ENCODE measurements around the gene CDK2AP2. TPM values are rescaled to one million over a fixed set of nuclear protein-coding genes. Genes with fewer than 3 reads are reported as not detected.
"Not testable (repeated sequence)": the region's sequence is repeated elsewhere in the genome, so short reads cannot be mapped to it uniquely, and the experiment has no call there.

CDK2AP2 gene
- total RNA-seq, 4 donors from 2014 or later = 60.4 to 97.7 (median 77.2) TPM

- TF ChIP-seq POLR2A (IDR thresholded peaks at IDR 0.05) = no peak
- no peaks in the 10 kb centered on the region for H3K36me3 ChIP-seq
- H3K9me3 ChIP-seq = no peaks in the 10 kb centered on the region
- no peaks in the 10 kb centered on the region for H3K27me3 ChIP-seq
- DNase-seq = no peak
- H3K4me1 ChIP-seq = peaks cover 0 to 34% (median 13%) of the 10 kb centered on the region in 4 donors
- H3K4me3 ChIP-seq = no peak overlapping the region
- H3K27ac ChIP-seq = peak overlapping the region in 1 of 4 donors; percentile 95
These were observed 41.6 kb downstream of the CDK2AP2 start for GRCh38 chr11:67466367-67466766.

- not testable (repeated sequence) for H3K36me3 ChIP-seq, H3K9me3 ChIP-seq, H3K27me3 ChIP-seq, DNase-seq
- peak overlapping the region in 3 of 4 donors; percentile 70 to 82 (median 78) for H3K4me3 ChIP-seq
- peak overlapping the region; percentile 90 to 98 (median 94) for H3K27ac ChIP-seq
- H3K4me1 ChIP-seq = peaks cover 0 to 34% (median 14%) of the 10 kb centered on the region in 4 donors
These were observed 42.4 kb downstream of the CDK2AP2 start for GRCh38 chr11:67465530-67465929.

- H3K36me3 ChIP-seq = no peaks in the 10 kb centered on the region
- DNase-seq = no peak
- H3K27ac ChIP-seq = peak overlapping the region; percentile 90 to 98 (median 94)
- peaks cover 0 to 34% (median 15%) of the 10 kb centered on the region in 4 donors for H3K4me1 ChIP-seq
- no peak for TF ChIP-seq CTCF (IDR thresholded peaks at IDR 0.05)
- no peaks in the 10 kb centered on the region for H3K27me3 ChIP-seq
- H3K4me3 ChIP-seq = peak overlapping the region; percentile 59 to 82 (median 74)
- no peaks in the 10 kb centered on the region for H3K9me3 ChIP-seq
These were observed 42.8 kb downstream of the CDK2AP2 start for GRCh38 chr11:67465189-67465510.

GRCh38 chr11:67464411-67465188, 43.4 kb downstream of the CDK2AP2 start:
- Histone ChIP-seq H3K36me3 (no peaks in the 10 kb centered on the region), H3K4me1 (peaks cover 0 to 29% (median 16%) of the 10 kb centered on the region in 4 donors), H3K9me3 (no peaks in the 10 kb centered on the region), H3K27ac (peak overlapping the region; percentile 90 to 98 (median 94)), H3K4me3 (peak overlapping the region; percentile 59 to 82 (median 74)), H3K27me3 (no peaks in the 10 kb centered on the region)
- TF ChIP-seq CTCF (IDR thresholded peaks at IDR 0.05) = peak in 1 of 6 experiments; percentile 9
- peak; percentile 72 to 86 for TF ChIP-seq POLR2A (IDR thresholded peaks at IDR 0.05)
- DNase-seq = peak; percentile 96 to 97 (median 97)

GRCh38 chr11:67463680-67464410, 44.1 kb downstream of the CDK2AP2 start:
- no peaks in the 10 kb centered on the region for H3K9me3 ChIP-seq
- H3K4me3 ChIP-seq = peak overlapping the region; percentile 59 to 82 (median 74)
- peak; percentile 31 to 43 for TF ChIP-seq POLR2A (IDR thresholded peaks at IDR 0.05)
- TF ChIP-seq CTCF (IDR thresholded peaks at IDR 0.05) = no peak
- no peaks in the 10 kb centered on the region for H3K27me3 ChIP-seq
- DNase-seq = peak in 2 of 3 donors; percentile 91
- peaks cover 0 to 28% (median 19%) of the 10 kb centered on the region in 4 donors for H3K4me1 ChIP-seq
- peak overlapping the region; percentile 90 to 98 (median 94) for H3K27ac ChIP-seq
- H3K36me3 ChIP-seq = no peaks in the 10 kb centered on the region

- Histone ChIP-seq H3K36me3 (no peaks in the 10 kb centered on the region), H3K9me3 (no peaks in the 10 kb centered on the region), H3K4me1 (peaks cover 0 to 26% (median 17%) of the 10 kb centered on the region in 4 donors), H3K27ac (peak overlapping the region in 1 of 4 donors; percentile 95), H3K4me3 (no peak overlapping the region), H3K27me3 (no peaks in the 10 kb centered on the region)
- peak in 1 of 6 experiments; percentile 3 for TF ChIP-seq CTCF (IDR thresholded peaks at IDR 0.05)
- no peak for TF ChIP-seq POLR2A (IDR thresholded peaks at IDR 0.05)
- DNase-seq = no peak
These were observed 44.8 kb downstream of the CDK2AP2 start for GRCh38 chr11:67463186-67463585.

Measured in Peyer's patch (tissue), 4 donors.